ENCODE data around the gene CAMTA1.
A peak's percentile ranks its signal among the peaks of the same experiment; 100 is the strongest.

DNA sequence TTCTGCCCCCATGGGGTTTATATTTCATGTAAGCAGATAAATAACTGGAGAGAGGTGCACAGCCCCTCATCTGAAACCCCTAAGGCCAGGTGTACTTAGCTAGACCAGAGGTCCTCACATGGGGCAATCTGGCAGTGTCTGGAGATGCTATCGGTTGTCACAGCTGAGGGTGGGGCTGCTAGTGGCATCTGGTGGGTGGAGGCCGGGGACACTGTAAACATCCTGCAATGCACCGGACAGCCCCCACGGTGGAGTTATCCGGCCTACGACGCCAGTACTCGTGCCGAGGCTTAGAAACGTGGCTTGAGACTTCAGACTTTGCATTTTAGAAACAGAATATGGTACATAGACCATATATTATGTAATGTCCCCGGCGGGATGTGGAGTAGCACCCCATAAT is 799.4 kb downstream of the CAMTA1 start:
- TF ChIP-seq, protein P1, sequence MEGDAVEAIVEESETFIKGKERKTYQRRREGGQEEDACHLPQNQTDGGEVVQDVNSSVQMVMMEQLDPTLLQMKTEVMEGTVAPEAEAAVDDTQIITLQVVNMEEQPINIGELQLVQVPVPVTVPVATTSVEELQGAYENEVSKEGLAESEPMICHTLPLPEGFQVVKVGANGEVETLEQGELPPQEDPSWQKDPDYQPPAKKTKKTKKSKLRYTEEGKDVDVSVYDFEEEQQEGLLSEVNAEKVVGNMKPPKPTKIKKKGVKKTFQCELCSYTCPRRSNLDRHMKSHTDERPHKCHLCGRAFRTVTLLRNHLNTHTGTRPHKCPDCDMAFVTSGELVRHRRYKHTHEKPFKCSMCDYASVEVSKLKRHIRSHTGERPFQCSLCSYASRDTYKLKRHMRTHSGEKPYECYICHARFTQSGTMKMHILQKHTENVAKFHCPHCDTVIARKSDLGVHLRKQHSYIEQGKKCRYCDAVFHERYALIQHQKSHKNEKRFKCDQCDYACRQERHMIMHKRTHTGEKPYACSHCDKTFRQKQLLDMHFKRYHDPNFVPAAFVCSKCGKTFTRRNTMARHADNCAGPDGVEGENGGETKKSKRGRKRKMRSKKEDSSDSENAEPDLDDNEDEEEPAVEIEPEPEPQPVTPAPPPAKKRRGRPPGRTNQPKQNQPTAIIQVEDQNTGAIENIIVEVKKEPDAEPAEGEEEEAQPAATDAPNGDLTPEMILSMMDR (IDR thresholded peaks at IDR 0.05), result peak in 1 of 6 experiments; percentile 12
- TF ChIP-seq POLR2A (IDR thresholded peaks at IDR 0.05), result no peak
- no peak for TF ChIP-seq EP300 (IDR thresholded peaks at IDR 0.05)
- TF ChIP-seq POLR2AphosphoS5 (IDR thresholded peaks at IDR 0.05), result peak in 1 of 2 donors; percentile 26

Measured in upper lobe of left lung (tissue), 4 donors.